ENCODE measurements around the gene GPR161. TPM values are rescaled to one million over a fixed set of nuclear protein-coding genes. Genes with fewer than 3 reads are reported as not detected.

Gene GPR161
- total and polyA plus RNA-seq, 2 experiments from 2014 or later: 7.9 to 11.6 TPM

DNA sequence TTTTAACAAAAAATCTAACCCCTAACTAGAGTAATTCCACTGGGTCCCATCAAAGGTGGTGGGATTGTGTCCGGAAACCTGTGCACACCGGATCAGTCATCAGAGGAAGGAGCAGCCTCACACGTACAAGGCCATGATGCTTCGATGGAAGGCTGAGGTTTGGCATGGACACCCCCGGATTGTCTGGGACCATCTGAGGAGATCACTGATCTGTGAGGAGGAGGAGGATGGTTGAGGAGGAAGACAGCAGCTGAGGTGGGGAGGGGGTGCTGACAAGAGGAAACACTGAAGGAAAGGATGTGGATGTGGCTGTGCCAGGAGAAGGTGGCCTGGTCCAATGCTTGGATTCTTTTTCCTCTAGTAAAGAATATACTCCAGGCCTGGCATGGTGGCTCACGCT, 41.3 kb downstream of the GPR161 start:
- Histone ChIP-seq H2AFZ (no peak overlapping the region), H4K20me1 (replicated peaks; ENCODE audit: insufficient read depth) (no peaks in the 10 kb centered on the region), H3K27me3 (ENCODE audit: insufficient read depth) (no peaks in the 10 kb centered on the region), H3K27ac (ENCODE audit: low read depth) (no peak overlapping the region), H3K4me1 (ENCODE audit: insufficient read depth) (no peaks in the 10 kb centered on the region), H3K79me2 (replicated peaks; ENCODE audit: insufficient read depth) (no peaks in the 10 kb centered on the region), H3K4me3 (no peak overlapping the region), H3K9me2 (ENCODE audit: insufficient read depth) (no peaks in the 10 kb centered on the region), H3F3A (replicated peaks; ENCODE audit: low read depth) (no peaks in the 10 kb centered on the region), H3K36me3 (ENCODE audit: insufficient read depth) (no peaks in the 10 kb centered on the region), H3K4me2 (no peak overlapping the region)
- TF ChIP-seq EZH2 (IDR thresholded peaks at IDR 0.05; ENCODE audit: low read depth, unreplicated experiment) (no peak), ZNF331 (CRISPR knock-in tag; IDR thresholded peaks at IDR 0.05; ENCODE audit: low read depth) (no peak), JUNB (IDR thresholded peaks at IDR 0.05; ENCODE audit: unreplicated experiment) (no peak), STAT1 (IDR thresholded peaks at IDR 0.05; ENCODE audit: unreplicated experiment) (no peak)
- TF ChIP-seq, protein P1, sequence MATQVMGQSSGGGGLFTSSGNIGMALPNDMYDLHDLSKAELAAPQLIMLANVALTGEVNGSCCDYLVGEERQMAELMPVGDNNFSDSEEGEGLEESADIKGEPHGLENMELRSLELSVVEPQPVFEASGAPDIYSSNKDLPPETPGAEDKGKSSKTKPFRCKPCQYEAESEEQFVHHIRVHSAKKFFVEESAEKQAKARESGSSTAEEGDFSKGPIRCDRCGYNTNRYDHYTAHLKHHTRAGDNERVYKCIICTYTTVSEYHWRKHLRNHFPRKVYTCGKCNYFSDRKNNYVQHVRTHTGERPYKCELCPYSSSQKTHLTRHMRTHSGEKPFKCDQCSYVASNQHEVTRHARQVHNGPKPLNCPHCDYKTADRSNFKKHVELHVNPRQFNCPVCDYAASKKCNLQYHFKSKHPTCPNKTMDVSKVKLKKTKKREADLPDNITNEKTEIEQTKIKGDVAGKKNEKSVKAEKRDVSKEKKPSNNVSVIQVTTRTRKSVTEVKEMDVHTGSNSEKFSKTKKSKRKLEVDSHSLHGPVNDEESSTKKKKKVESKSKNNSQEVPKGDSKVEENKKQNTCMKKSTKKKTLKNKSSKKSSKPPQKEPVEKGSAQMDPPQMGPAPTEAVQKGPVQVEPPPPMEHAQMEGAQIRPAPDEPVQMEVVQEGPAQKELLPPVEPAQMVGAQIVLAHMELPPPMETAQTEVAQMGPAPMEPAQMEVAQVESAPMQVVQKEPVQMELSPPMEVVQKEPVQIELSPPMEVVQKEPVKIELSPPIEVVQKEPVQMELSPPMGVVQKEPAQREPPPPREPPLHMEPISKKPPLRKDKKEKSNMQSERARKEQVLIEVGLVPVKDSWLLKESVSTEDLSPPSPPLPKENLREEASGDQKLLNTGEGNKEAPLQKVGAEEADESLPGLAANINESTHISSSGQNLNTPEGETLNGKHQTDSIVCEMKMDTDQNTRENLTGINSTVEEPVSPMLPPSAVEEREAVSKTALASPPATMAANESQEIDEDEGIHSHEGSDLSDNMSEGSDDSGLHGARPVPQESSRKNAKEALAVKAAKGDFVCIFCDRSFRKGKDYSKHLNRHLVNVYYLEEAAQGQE (IDR thresholded peaks at IDR 0.05; ENCODE audit: unreplicated experiment): no peak
- no peak for DNase-seq (ENCODE audit: low spot score)
- Mint-ChIP-seq H3K9me3 (no peaks in the 10 kb centered on the region), H3K4me3 (no peak overlapping the region), H3K36me3 (ENCODE audit: low read depth) (peaks cover 12% of the 10 kb centered on the region; the same call in 2 of the 3 replicates), H3K27me3 (ENCODE audit: insufficient read depth, low read depth, poor library complexity) (peaks cover 6% of the 10 kb centered on the region), H3K4me1 (peaks cover 12% of the 10 kb centered on the region), H3K27ac (no peak overlapping the region)
- ATAC-seq: no peak

DNA sequence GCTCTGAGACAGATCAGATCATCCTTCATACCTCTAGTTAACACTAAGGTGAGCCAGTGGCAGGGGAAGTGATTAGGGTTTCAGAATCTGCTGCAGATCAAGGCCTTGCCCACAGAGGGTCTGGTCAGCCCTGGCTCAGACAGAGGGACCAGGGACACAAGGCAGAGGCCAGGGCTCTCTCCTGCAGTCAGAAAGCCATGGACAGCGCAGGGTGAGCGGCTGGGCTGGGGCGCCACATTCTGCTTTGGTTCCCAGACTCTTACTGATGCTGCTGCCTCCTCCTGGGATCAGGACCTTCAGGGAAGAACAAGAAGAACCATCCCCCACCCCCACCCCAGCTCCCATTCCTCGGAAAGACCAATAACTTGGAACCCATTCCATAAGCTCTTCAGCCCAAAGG, 43.1 kb downstream of the GPR161 start:
- Histone ChIP-seq H3K36me3 (ENCODE audit: insufficient read depth) (no peaks in the 10 kb centered on the region), H3K9me2 (ENCODE audit: insufficient read depth) (no peaks in the 10 kb centered on the region), H3K4me2 (no peak overlapping the region), H3K79me2 (replicated peaks; ENCODE audit: insufficient read depth) (no peaks in the 10 kb centered on the region), H4K20me1 (replicated peaks; ENCODE audit: insufficient read depth) (no peaks in the 10 kb centered on the region), H3K27ac (ENCODE audit: low read depth) (no peak overlapping the region), H2AFZ (no peak overlapping the region), H3K27me3 (ENCODE audit: insufficient read depth) (no peaks in the 10 kb centered on the region), H3F3A (replicated peaks; ENCODE audit: low read depth) (no peaks in the 10 kb centered on the region), H3K4me3 (no peak overlapping the region), H3K4me1 (ENCODE audit: insufficient read depth) (no peaks in the 10 kb centered on the region)
- Mint-ChIP-seq H3K27ac (no peak overlapping the region), H3K27me3 (ENCODE audit: insufficient read depth, low read depth, poor library complexity) (peaks cover 4% of the 10 kb centered on the region), H3K4me1 (peaks cover 12% of the 10 kb centered on the region), H3K4me3 (no peak overlapping the region), H3K36me3 (ENCODE audit: low read depth) (peaks cover 8% of the 10 kb centered on the region), H3K9me3 (no peaks in the 10 kb centered on the region)
- TF ChIP-seq STAT1 (IDR thresholded peaks at IDR 0.05; ENCODE audit: unreplicated experiment) (no peak), ZNF331 (CRISPR knock-in tag; IDR thresholded peaks at IDR 0.05; ENCODE audit: low read depth) (no peak), EZH2 (IDR thresholded peaks at IDR 0.05; ENCODE audit: low read depth, unreplicated experiment) (no peak)
- TF ChIP-seq, protein P2, sequence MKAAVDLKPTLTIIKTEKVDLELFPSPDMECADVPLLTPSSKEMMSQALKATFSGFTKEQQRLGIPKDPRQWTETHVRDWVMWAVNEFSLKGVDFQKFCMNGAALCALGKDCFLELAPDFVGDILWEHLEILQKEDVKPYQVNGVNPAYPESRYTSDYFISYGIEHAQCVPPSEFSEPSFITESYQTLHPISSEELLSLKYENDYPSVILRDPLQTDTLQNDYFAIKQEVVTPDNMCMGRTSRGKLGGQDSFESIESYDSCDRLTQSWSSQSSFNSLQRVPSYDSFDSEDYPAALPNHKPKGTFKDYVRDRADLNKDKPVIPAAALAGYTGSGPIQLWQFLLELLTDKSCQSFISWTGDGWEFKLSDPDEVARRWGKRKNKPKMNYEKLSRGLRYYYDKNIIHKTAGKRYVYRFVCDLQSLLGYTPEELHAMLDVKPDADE (IDR thresholded peaks at IDR 0.05): no peak
- ATAC-seq (no peak), DNase-seq (ENCODE audit: low spot score) (no peak)
